Trophoblast cell (in vitro differentiated cells and primary cell): Measurements from ENCODE around the gene TSFM.

Experiments used
- DNase-seq, 2 donors: peaks; one replicate each; pipeline ENCODE4 v3.0.0-alpha.2; 2016
- H2AFZ ChIP-seq: 2 replicates; pipeline ENCODE4 v1.6.1; 2013; ENCODE audit warnings: low read length, moderate library complexity, mild to moderate bottlenecking; ENCODE audit not compliant: insufficient read depth, poor library complexity
- H2AK5ac ChIP-seq: 2 replicates; pipeline ENCODE4 v1.6.1; 2013; ENCODE audit warnings: mild to moderate bottlenecking, low read length
- H2BK120ac ChIP-seq: 2 replicates; pipeline ENCODE4 v1.6.1; 2013; ENCODE audit warnings: low read length, mild to moderate bottlenecking, moderate library complexity; ENCODE audit not compliant: insufficient read depth, poor library complexity
- H2BK12ac ChIP-seq: 2 replicates; pipeline ENCODE4 v1.6.1; 2013; ENCODE audit warnings: mild to moderate bottlenecking, low read length, moderate library complexity
- H2BK5ac ChIP-seq: 2 replicates; pipeline ENCODE4 v1.6.1; 2013; ENCODE audit warnings: low read length, low read depth, moderate library complexity, mild to moderate bottlenecking; ENCODE audit not compliant: poor library complexity
- H3K14ac ChIP-seq: 2 replicates; pipeline ENCODE4 v1.6.1; 2013; ENCODE audit warnings: mild to moderate bottlenecking, low read length
- H3K18ac ChIP-seq: 2 replicates; pipeline ENCODE4 v1.6.1; 2013; ENCODE audit warnings: mild to moderate bottlenecking, low read length
- H3K23ac ChIP-seq: 2 replicates; pipeline ENCODE4 v1.6.1; 2013; ENCODE audit warnings: low read length
- H3K27ac ChIP-seq: 2 replicates; pipeline ENCODE4 v1.5.1; 2013; ENCODE audit warnings: low read depth, mild to moderate bottlenecking, inconsistent platforms, low read length, moderate library complexity
- H3K27me3 ChIP-seq: 2 replicates; pipeline ENCODE4 v1.6.1; 2013; ENCODE audit warnings: inconsistent platforms, mild to moderate bottlenecking, low read length, moderate library complexity; ENCODE audit not compliant: insufficient read depth
- H3K36me3 ChIP-seq, 2 experiments: 1 replicate in 1 of 2; 2 replicates in 1 of 2; pipeline ENCODE4 v1.6.1; 2013; ENCODE audit warnings: low read length in 2 of 2, mild to moderate bottlenecking in 2 of 2, moderate library complexity in 1 of 2; ENCODE audit not compliant: insufficient read depth in 2 of 2, control insufficient read depth in 1 of 2
- H3K4ac ChIP-seq: 2 replicates; pipeline ENCODE4 v1.6.1; 2013; ENCODE audit warnings: low read depth, mild to moderate bottlenecking, low read length, moderate library complexity
- H3K4me1 ChIP-seq, 2 experiments: 1 replicate in 1 of 2; 2 replicates in 1 of 2; pipeline ENCODE4 v1.6.1; 2013; ENCODE audit warnings: low read length in 2 of 2, mild to moderate bottlenecking in 2 of 2, moderate library complexity in 1 of 2; ENCODE audit not compliant: insufficient read depth in 2 of 2, control insufficient read depth in 1 of 2
- H3K4me2 ChIP-seq: 2 replicates; pipeline ENCODE4 v1.6.1; 2013; ENCODE audit warnings: inconsistent platforms, mild to moderate bottlenecking, low read length, moderate library complexity
- H3K4me3 ChIP-seq: 2 replicates; pipeline ENCODE4 v1.5.1; 2013; ENCODE audit warnings: mild to moderate bottlenecking, low read depth, low read length, inconsistent platforms
- H3K79me1 ChIP-seq: one replicate; pipeline ENCODE4 v1.6.1; 2013; ENCODE audit warnings: low read length
- H3K79me2 ChIP-seq: 2 replicates; pipeline ENCODE4 v1.6.1; 2013; ENCODE audit warnings: low read length, mild to moderate bottlenecking; ENCODE audit not compliant: control insufficient read depth, insufficient read depth, poor library complexity
- H3K9ac ChIP-seq: 2 replicates; pipeline ENCODE4 v1.6.1; 2013; ENCODE audit warnings: mild to moderate bottlenecking, low read length
- H3K9me3 ChIP-seq: 2 replicates; pipeline ENCODE4 v1.6.1; 2013; ENCODE audit warnings: low read depth, mild to moderate bottlenecking, control low read depth, inconsistent platforms, low read length; ENCODE audit not compliant: insufficient read depth
- H4K12ac ChIP-seq: 2 replicates; pipeline ENCODE4 v1.6.1; 2013; ENCODE audit warnings: low read depth, mild to moderate bottlenecking, low read length, moderate library complexity
- H4K8ac ChIP-seq: 2 replicates; pipeline ENCODE4 v1.6.1; 2013; ENCODE audit warnings: low read depth, mild to moderate bottlenecking, low read length, moderate library complexity
- H4K91ac ChIP-seq: one replicate; pipeline ENCODE4 v1.6.1; 2013; ENCODE audit warnings: low read depth, mild to moderate bottlenecking, low read length, moderate library complexity
- WGBS: extraction: QIAGEN DNeasy Blood & Tissue Kit; methylation state at CpG from one replicate; pipeline ENCODE4 v1.1.7; 2013; ENCODE audit warnings: missing lambda C conversion rate; ENCODE audit not compliant: insufficient read length, insufficient coverage; ENCODE audit errors: extremely low coverage; 5-methylcytosine and 5-hydroxymethylcytosine counted together

Gene TSFM

DNA sequence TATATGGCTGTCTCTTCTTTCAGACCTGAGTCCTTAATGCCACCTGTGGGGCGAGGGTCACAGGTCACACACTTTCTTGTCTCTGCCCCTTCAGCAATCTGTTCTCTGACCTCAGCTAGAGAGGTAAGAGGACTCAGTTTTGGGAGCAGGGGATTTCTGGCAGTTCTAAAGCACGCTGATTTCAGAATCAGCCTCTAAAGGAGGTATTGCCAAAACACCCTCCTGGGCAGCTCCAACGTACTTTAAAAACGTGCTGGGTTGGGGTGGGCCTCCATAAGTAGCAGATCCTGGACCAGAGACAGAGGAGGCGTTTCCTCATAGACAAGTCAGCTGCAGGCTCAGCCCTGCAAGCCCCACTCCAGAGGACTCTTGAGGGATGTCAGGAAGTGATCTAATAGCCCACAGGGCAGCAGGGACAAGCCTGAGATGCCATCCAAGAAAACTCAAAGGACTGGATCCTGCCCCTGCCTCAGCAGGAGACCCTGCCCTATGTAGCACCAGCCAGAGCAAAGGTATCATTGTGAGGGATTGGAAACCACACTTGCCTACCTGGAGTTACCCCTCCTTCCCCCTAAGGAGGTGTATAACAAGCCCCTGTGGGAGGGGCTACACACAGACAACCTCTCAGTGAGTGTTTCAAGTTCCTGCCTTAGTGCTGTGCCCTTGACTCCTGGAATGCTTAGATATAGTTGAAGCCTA lies 55.4 kb downstream of the TSFM start:
- Histone ChIP-seq H3K4me3 (no peak overlapping the region), H3K4ac (no peak overlapping the region), H3K4me2 (no peak overlapping the region), H2BK120ac (no peak overlapping the region), H3K9ac (no peak overlapping the region), H4K91ac (no peak overlapping the region), H3K79me1 (no peaks in the 10 kb centered on the region), H3K14ac (no peak overlapping the region), H3K36me3 (peaks cover 0 to 2% of the 10 kb centered on the region in 2 experiments), H3K79me2 (peaks cover 9% of the 10 kb centered on the region), H3K9me3 (no peaks in the 10 kb centered on the region), H3K4me1 (peaks cover 14 to 22% of the 10 kb centered on the region in 2 experiments), H4K8ac (no peak overlapping the region), H3K18ac (no peak overlapping the region), H3K27ac (no peak overlapping the region), H2AFZ (no peak overlapping the region), H3K27me3 (no peaks in the 10 kb centered on the region), H3K23ac (no peak overlapping the region), H2BK5ac (no peak overlapping the region), H4K12ac (no peak overlapping the region), H2BK12ac (no peak overlapping the region), H2AK5ac (no peak overlapping the region)
- DNase-seq, result no peak
- WGBS, result no CpG with 5 or more reads among the region's 5 CpGs

- H2AFZ ChIP-seq, result no peak overlapping the region
- H3K79me1 ChIP-seq, result no peaks in the 10 kb centered on the region
- no peak overlapping the region for H2BK12ac ChIP-seq
- H2AK5ac ChIP-seq, result no peak overlapping the region
- peaks cover 0 to 2% of the 10 kb centered on the region in 2 experiments for H3K36me3 ChIP-seq
- no peak overlapping the region for H3K14ac ChIP-seq
- no peak overlapping the region for H4K12ac ChIP-seq
- no CpG with 5 or more reads among the region's 8 CpGs for WGBS
- H3K79me2 ChIP-seq, result peaks cover 7% of the 10 kb centered on the region
- no peak overlapping the region for H4K8ac ChIP-seq
- H3K18ac ChIP-seq, result no peak overlapping the region
- no peak overlapping the region for H3K27ac ChIP-seq
- DNase-seq, result no peak
- H3K27me3 ChIP-seq, result no peaks in the 10 kb centered on the region
- no peak overlapping the region for H3K4me3 ChIP-seq
- H3K4me2 ChIP-seq, result no peak overlapping the region
- peak overlapping the region; percentile 50 for H3K4ac ChIP-seq
- no peaks in the 10 kb centered on the region for H3K9me3 ChIP-seq
- no peak overlapping the region for H3K23ac ChIP-seq
- no peak overlapping the region for H2BK120ac ChIP-seq
- no peak overlapping the region for H3K9ac ChIP-seq
- peaks cover 14 to 18% of the 10 kb centered on the region in 2 experiments for H3K4me1 ChIP-seq
- H4K91ac ChIP-seq, result no peak overlapping the region
- H2BK5ac ChIP-seq, result no peak overlapping the region
These were observed 56.2 kb downstream of the TSFM start for GRCh38 chr12:57838594-57839302.

DNA sequence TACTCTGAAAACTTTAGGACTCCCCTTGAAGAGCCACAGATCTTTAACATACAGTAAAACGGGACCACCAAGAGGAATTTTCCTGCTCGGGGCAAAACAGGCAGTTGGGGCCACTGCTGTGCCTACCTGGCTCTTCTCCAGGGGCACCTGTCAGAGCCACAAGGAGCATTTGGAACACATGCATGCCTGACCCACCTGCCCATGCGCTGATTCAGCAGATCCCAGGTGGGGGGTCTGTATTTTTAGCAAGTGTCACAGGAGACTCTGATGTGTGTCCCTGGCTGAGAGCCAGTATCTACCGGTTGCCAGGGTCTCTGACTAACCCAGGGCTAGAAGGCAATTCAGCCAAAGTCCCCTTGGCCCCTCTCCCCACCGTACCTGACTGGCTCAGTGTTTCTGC lies 57.4 kb downstream of the TSFM start:
- H3K4me3 ChIP-seq, result no peak overlapping the region
- H3K9me3 ChIP-seq, result no peaks in the 10 kb centered on the region
- no peak for DNase-seq
- H4K12ac ChIP-seq, result no peak overlapping the region
- H3K4me1 ChIP-seq, result peaks cover 17 to 23% of the 10 kb centered on the region in 2 experiments
- H3K79me2 ChIP-seq, result peaks cover 9% of the 10 kb centered on the region
- H2BK5ac ChIP-seq, result no peak overlapping the region
- no peak overlapping the region for H2AFZ ChIP-seq
- no peaks in the 10 kb centered on the region for H3K79me1 ChIP-seq
- peak overlapping the region; percentile 57 for H3K4ac ChIP-seq
- H3K36me3 ChIP-seq, result peaks cover 0 to 2% of the 10 kb centered on the region in 2 experiments
- H3K27ac ChIP-seq, result no peak overlapping the region
- H4K8ac ChIP-seq, result no peak overlapping the region
- H3K14ac ChIP-seq, result no peak overlapping the region
- H2BK12ac ChIP-seq, result no peak overlapping the region
- no peak overlapping the region for H4K91ac ChIP-seq
- no peak overlapping the region for H3K4me2 ChIP-seq
- no peak overlapping the region for H3K18ac ChIP-seq
- H2BK120ac ChIP-seq, result no peak overlapping the region
- H3K27me3 ChIP-seq, result no peaks in the 10 kb centered on the region
- no CpG with 5 or more reads among the region's 5 CpGs for WGBS
- H3K23ac ChIP-seq, result no peak overlapping the region
- H3K9ac ChIP-seq, result no peak overlapping the region
- H2AK5ac ChIP-seq, result no peak overlapping the region

DNA sequence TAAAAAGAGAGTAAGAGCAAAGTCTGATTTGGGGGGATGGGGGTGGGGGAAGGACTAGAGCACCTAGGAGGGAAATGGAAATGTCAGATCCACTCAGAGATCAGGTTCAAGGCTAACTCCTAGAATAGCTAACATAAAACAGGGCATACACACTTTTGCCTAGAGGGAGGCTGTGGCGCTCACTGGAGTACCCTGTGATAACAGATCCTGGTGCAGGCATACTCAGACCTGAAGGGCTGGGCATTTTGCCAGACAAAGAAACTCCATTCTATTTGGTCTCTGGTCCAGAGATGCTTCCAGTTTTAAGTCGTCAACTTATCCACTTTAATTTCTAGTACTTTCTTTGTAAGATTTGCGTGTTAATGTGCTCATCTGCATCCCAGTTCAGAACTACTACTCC lies 58.1 kb downstream of the TSFM start:
- Histone ChIP-seq H3K79me2 (peaks cover 14% of the 10 kb centered on the region), H3K14ac (no peak overlapping the region), H4K12ac (no peak overlapping the region), H3K23ac (no peak overlapping the region), H4K91ac (no peak overlapping the region), H2BK120ac (no peak overlapping the region), H3K4me3 (no peak overlapping the region), H4K8ac (no peak overlapping the region), H3K79me1 (peaks cover 5% of the 10 kb centered on the region), H2AFZ (no peak overlapping the region), H2BK12ac (no peak overlapping the region), H3K4ac (peak overlapping the region; percentile 18), H3K9me3 (no peaks in the 10 kb centered on the region), H2AK5ac (no peak overlapping the region), H3K4me1 (peaks cover 17 to 23% of the 10 kb centered on the region in 2 experiments), H3K27ac (no peak overlapping the region), H3K27me3 (no peaks in the 10 kb centered on the region), H2BK5ac (no peak overlapping the region), H3K9ac (no peak overlapping the region), H3K4me2 (no peak overlapping the region), H3K36me3 (peaks cover 0 to 2% of the 10 kb centered on the region in 2 experiments), H3K18ac (no peak overlapping the region)
- no CpG with 5 or more reads among the region's 3 CpGs for WGBS
- DNase-seq, result no peak
